Lower leg skin (tissue), 4 donors: ENCODE results near the gene PJA1. TPM values are rescaled to one million over a fixed set of nuclear protein-coding genes. Genes with fewer than 3 reads are reported as not detected.

Experiments used
- DNase-seq, 2 donors: peaks; one replicate each; pipeline ENCODE4 v3.0.0-alpha.2; 2019; ENCODE audit warnings: low spot score in 2 of 2
- H3K4me3 ChIP-seq: fragments of 200-600 bp; sonication (generic); 2 replicates; pipeline ENCODE4 v1.5.1; 2017; ENCODE audit warnings: mild to moderate bottlenecking, low read depth; ENCODE audit not compliant: poor library complexity, severe bottlenecking
- CTCF ChIP-seq, 3 donors: fragments of 450-650 bp; IDR thresholded peaks; one replicate each; pipeline ENCODE4 v1.5.1; 2016; ENCODE audit warnings: antibody characterized with exemption in 3 of 3, mild to moderate bottlenecking in 3 of 3, moderate library complexity in 2 of 3
- POLR2A ChIP-seq, 2 donors: fragments of 450-650 bp; IDR thresholded peaks; one replicate each; pipeline ENCODE4 v1.6.1; 2016 to 2017; ENCODE audit warnings: antibody characterized with exemption in 2 of 2, mild to moderate bottlenecking in 1 of 2, moderate library complexity in 1 of 2
- WGBS, 2 donors: methylation state at CpG; one replicate each; pipeline ENCODE4 v1.1.5; 2018; 5-methylcytosine and 5-hydroxymethylcytosine counted together
- intact Hi-C: fragments of 100-400 bp; cut with DNase I; formaldehyde crosslinking; loops from one replicate; pipeline ENCODE4 v1.15.0; 2023; ENCODE audit warnings: low total_unique reads
- total RNA-seq, 4 donors: library from RNA; depleted of rRNA; stranded (reverse); fragments of >200 nt; gene quantifications; one replicate each; pipeline ENCODE4 v1.1.0, GENCODE V29; 2016

PJA1 gene
- total RNA-seq, 4 donors from 2014 or later, result 18.0 to 24.0 (median 21.9) TPM

- H3K4me3 ChIP-seq, result no peak overlapping the region
- no peak for DNase-seq
- WGBS, 2 donors, result 46 to 47% methylated on average over 9 to 12 of the region's 12 CpGs
- no peak for TF ChIP-seq CTCF (IDR thresholded peaks at IDR 0.05)
- no peak for TF ChIP-seq POLR2A (IDR thresholded peaks at IDR 0.05)
- intact Hi-C loops, result no loop called here
Measured at GRCh38 chrX:69179380-69179911, 14.2 kb upstream of the PJA1 start.

GRCh38 chrX:69178592-69178991 lies 13.3 kb upstream of the PJA1 start:
- 66 to 91% methylated on average over 3 of the region's 3 CpGs for WGBS, 2 donors
- no peak for DNase-seq
- intact Hi-C loops, result no loop called here
- H3K4me3 ChIP-seq, result no peak overlapping the region
- TF ChIP-seq CTCF (IDR thresholded peaks at IDR 0.05) (no peak), POLR2A (IDR thresholded peaks at IDR 0.05) (no peak)

GRCh38 chrX:69177511-69178162 lies 12.4 kb upstream of the PJA1 start:
- WGBS, 2 donors, result 92 to 100% methylated on average over 2 to 4 of the region's 4 CpGs
- no peak for DNase-seq
- TF ChIP-seq POLR2A (IDR thresholded peaks at IDR 0.05) (no peak), CTCF (IDR thresholded peaks at IDR 0.05) (no peak)
- intact Hi-C loops, result no loop called here
- H3K4me3 ChIP-seq, result no peak overlapping the region

GRCh38 chrX:69176053-69176452 lies 10.8 kb upstream of the PJA1 start:
- TF ChIP-seq POLR2A (IDR thresholded peaks at IDR 0.05), result no peak
- no peak for TF ChIP-seq CTCF (IDR thresholded peaks at IDR 0.05)
- no peak for DNase-seq
- no peak overlapping the region for H3K4me3 ChIP-seq
- intact Hi-C loops, result no loop called here
- 70 to 71% methylated on average over 3 of the region's 3 CpGs for WGBS, 2 donors

DNA sequence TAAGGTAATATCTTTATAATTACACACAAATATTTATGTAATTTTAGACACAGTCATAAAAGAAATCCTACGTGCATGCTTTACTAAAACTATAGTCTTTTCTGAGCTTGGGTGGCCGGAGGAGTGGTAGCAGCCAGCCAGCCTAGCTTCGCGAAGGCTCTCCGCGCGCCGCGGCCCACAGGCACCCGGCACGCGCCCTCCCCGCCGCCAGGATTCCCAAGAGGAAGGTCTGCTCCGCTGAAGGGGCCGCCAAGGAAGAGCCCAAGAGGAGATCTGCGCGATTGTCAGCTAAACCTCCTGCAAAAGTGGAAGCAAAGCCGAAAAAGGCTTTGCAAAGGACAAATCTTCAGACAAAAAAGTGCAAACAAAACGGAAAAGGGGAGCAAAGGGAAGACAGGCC lies 8.7 kb upstream of the PJA1 start:
- 70 to 74% methylated on average over 14 to 20 of the region's 20 CpGs for WGBS, 2 donors
- H3K4me3 ChIP-seq, result no peak overlapping the region
- no peak for DNase-seq
- TF ChIP-seq CTCF (IDR thresholded peaks at IDR 0.05), result no peak
- no peak for TF ChIP-seq POLR2A (IDR thresholded peaks at IDR 0.05)
- intact Hi-C loops, result no loop called here

DNA sequence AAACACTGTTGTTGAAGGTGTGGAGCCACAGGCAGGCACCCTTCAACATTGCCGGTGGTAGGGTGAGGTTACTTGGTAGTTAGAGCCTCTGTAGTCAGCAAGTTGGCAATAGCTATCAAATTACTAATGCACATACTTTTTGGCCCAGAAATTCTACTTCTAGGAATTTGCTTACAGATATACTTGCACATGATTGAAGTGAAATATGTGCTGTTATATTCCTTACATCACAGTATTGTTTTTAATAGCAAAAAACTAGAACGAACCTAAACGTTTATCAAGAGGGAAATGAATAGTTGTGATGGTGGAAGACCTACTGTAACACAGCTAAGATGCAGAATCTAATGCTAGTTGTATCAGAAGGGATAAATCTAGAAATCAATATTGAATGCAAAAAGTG lies 7.7 kb upstream of the PJA1 start:
- TF ChIP-seq POLR2A (IDR thresholded peaks at IDR 0.05), result no peak
- TF ChIP-seq CTCF (IDR thresholded peaks at IDR 0.05), result no peak
- no peak overlapping the region for H3K4me3 ChIP-seq
- intact Hi-C loops, result no loop called here
- 61 to 63% methylated on average over 3 of the region's 3 CpGs for WGBS, 2 donors
- no peak for DNase-seq
